Measurements from ENCODE around the gene KRTAP5-11.

GRCh38 chr11:71563406-71563805 is 19.3 kb downstream of the KRTAP5-11 start:
- TF ChIP-seq ELF4 (IDR thresholded peaks at IDR 0.05) (no peak), FOXM1 (IDR thresholded peaks at IDR 0.05; ENCODE audit: borderline replicate concordance) (no peak)
